Stimulated activated CD8-positive, alpha-beta memory T cell treated with anti-CD3 and anti-CD28 coated beads, Interleukin-15, amount 100 ng/mL, for 1 hour (primary cell): ENCODE measurements around the gene SNED1.

Experiments
- DNase-seq: peaks from one replicate; pipeline ENCODE4 v3.0.0-alpha.2; 2020; ENCODE audit warnings: low read depth

Gene SNED1

GRCh38 chr2:241067501-241068135 is 69.2 kb downstream of the SNED1 start:
- no peak for DNase-seq

GRCh38 chr2:241068136-241068941 is 69.9 kb downstream of the SNED1 start:
- no peak for DNase-seq

- DNase-seq = no peak
Observed at GRCh38 chr2:241068942-241069810, 70.8 kb downstream of the SNED1 start.

- no peak for DNase-seq
Observed at GRCh38 chr2:241069821-241070281, 71.4 kb downstream of the SNED1 start.

GRCh38 chr2:241070361-241070760 is 71.9 kb downstream of the SNED1 start:
- DNase-seq = no peak

- no peak for DNase-seq
Observed at GRCh38 chr2:241070811-241071676, 72.6 kb downstream of the SNED1 start.

- no peak for DNase-seq
Observed at GRCh38 chr2:241071677-241072111, 73.3 kb downstream of the SNED1 start.

GRCh38 chr2:241072151-241072550 is 73.7 kb downstream of the SNED1 start:
- DNase-seq = no peak

- no peak for DNase-seq
Observed at GRCh38 chr2:241072553-241073165, 74.2 kb downstream of the SNED1 start.

GRCh38 chr2:241073166-241074064 is 75.0 kb downstream of the SNED1 start:
- DNase-seq = no peak

- DNase-seq = no peak
Observed at GRCh38 chr2:241074065-241074818, 75.8 kb downstream of the SNED1 start.

GRCh38 chr2:241074901-241075540 is 76.6 kb downstream of the SNED1 start:
- DNase-seq = no peak

GRCh38 chr2:241080405-241081189 is 82.2 kb downstream of the SNED1 start:
- DNase-seq = no peak

GRCh38 chr2:241081190-241081642 is 82.8 kb downstream of the SNED1 start:
- no peak for DNase-seq

GRCh38 chr2:241081643-241082340 is 83.4 kb downstream of the SNED1 start:
- no peak for DNase-seq

GRCh38 chr2:241082341-241083090 is 84.1 kb downstream of the SNED1 start:
- no peak for DNase-seq

- DNase-seq = no peak
Observed at GRCh38 chr2:241083091-241083415, 84.6 kb downstream of the SNED1 start.
